H1 (cell line): Measurements from ENCODE around the gene ADD1. TPM values are rescaled to one million over a fixed set of nuclear protein-coding genes. Genes with fewer than 3 reads are reported as not detected.

Experiments
- CTCF ChIA-PET: fragments of 300-600 bp; sonication (Branson Sonifier 250); formaldehyde crosslinking; loops from one replicate; lab custom pipeline; 2021; ENCODE audit not compliant: partially characterized antibody; lab: Charles Lee
- POLR2A ChIA-PET: fragments of 300-600 bp; sonication (Branson Sonifier 250); formaldehyde crosslinking; loops from one replicate; lab custom pipeline; 2021; ENCODE audit warnings: inconsistent platforms; ENCODE audit not compliant: partially characterized antibody; lab: Charles Lee
- DNase-seq, 2 experiments: peaks; one replicate each; pipeline versions ENCODE4 v3.0.0 to v3.0.0-alpha.2; 2010 to 2022; ENCODE audit warnings: low spot score in 2 of 2, low read depth in 1 of 2, mixed read lengths in 1 of 2
- FAIRE-seq: peaks from 2 replicates; lab custom pipeline; 2011; peaks lifted over from hg19 to GRCh38; lab: Jason Lieb, UNC
- H2AFZ ChIP-seq: 2 replicates; pipeline ENCODE4 v1.8.1; 2012; ENCODE audit warnings: low read length, inconsistent platforms
- H2AK5ac ChIP-seq: 2 replicates; pipeline ENCODE4 v1.6.1; 2013; ENCODE audit warnings: low read depth, low read length
- H2BK120ac ChIP-seq: replicated peaks from 2 replicates; pipeline ENCODE3; 2013; ENCODE audit warnings: low read depth, low read length, inconsistent platforms
- H2BK12ac ChIP-seq: 2 replicates; pipeline ENCODE4 v1.6.1; 2013; ENCODE audit warnings: low read depth, low read length
- H2BK15ac ChIP-seq: 2 replicates; pipeline ENCODE4 v1.6.1; 2013; ENCODE audit warnings: low read length
- H2BK20ac ChIP-seq: 2 replicates; pipeline ENCODE4 v1.6.1; 2013; ENCODE audit warnings: low read length
- H2BK5ac ChIP-seq: 2 replicates; pipeline ENCODE4 v1.6.1; 2013; ENCODE audit warnings: low read depth, low read length
- H3K14ac ChIP-seq: 2 replicates; pipeline ENCODE4 v1.6.1; 2013; ENCODE audit warnings: inconsistent platforms; ENCODE audit not compliant: insufficient read length
- H3K18ac ChIP-seq: 2 replicates; pipeline ENCODE4 v1.6.1; 2013; ENCODE audit warnings: low read length; ENCODE audit errors: extremely low read depth
- H3K23ac ChIP-seq: 2 replicates; pipeline ENCODE4 v1.6.1; 2013; ENCODE audit warnings: inconsistent platforms; ENCODE audit not compliant: insufficient read length
- H3K23me2 ChIP-seq: 2 replicates; pipeline ENCODE4 v1.6.1; 2013; ENCODE audit warnings: low read depth, low read length
- H3K27ac ChIP-seq: 2 replicates; pipeline ENCODE4 v1.6.1; 2011; ENCODE audit warnings: low read depth, low read length, inconsistent platforms
- H3K27me3 ChIP-seq, 4 experiments: replicated peaks in 1 of 4; 1 replicate in 1 of 4; 2 replicates in 3 of 4; pipeline versions ENCODE4 v1.6.1 to v1.8.1; 2011 to 2013; ENCODE audit warnings: low read length in 3 of 4, mild to moderate bottlenecking in 3 of 4, inconsistent platforms in 2 of 4, mixed read lengths in 2 of 4, moderate library complexity in 1 of 4; ENCODE audit not compliant: control insufficient read depth in 3 of 4, insufficient read depth in 3 of 4; ENCODE audit errors: extremely low read depth in 1 of 4
- H3K36me3 ChIP-seq, 4 experiments: 2 replicates each; pipeline versions ENCODE4 v1.6.1 to v1.8.1; 2011 to 2013; ENCODE audit warnings: mild to moderate bottlenecking in 4 of 4, low read length in 3 of 4, moderate library complexity in 2 of 4, control low read depth in 1 of 4, inconsistent platforms in 1 of 4; ENCODE audit not compliant: insufficient read depth in 4 of 4, control insufficient read depth in 2 of 4
- H3K4ac ChIP-seq: replicated peaks from 2 replicates; pipeline ENCODE3; 2013; ENCODE audit warnings: low read length, low read depth, mixed read lengths, inconsistent platforms; ENCODE audit not compliant: insufficient read length
- H3K4me1 ChIP-seq, 4 experiments: replicated peaks in 1 of 4; 1 replicate in 1 of 4; 2 replicates in 3 of 4; pipeline versions ENCODE4 v1.6.1 to v1.8.1; 2011 to 2013; ENCODE audit warnings: low read length in 3 of 4, inconsistent platforms in 2 of 4, mixed read lengths in 1 of 4; ENCODE audit not compliant: insufficient read depth in 4 of 4, control insufficient read depth in 3 of 4
- H3K4me2 ChIP-seq, 2 experiments: 2 replicates each; pipeline versions ENCODE4 v1.6.1 to v1.8.1; 2011 to 2013; ENCODE audit warnings: low read depth in 2 of 2, low read length in 2 of 2, control low read depth in 1 of 2, inconsistent platforms in 1 of 2, mild to moderate bottlenecking in 1 of 2; ENCODE audit not compliant: insufficient read depth in 1 of 2
- H3K4me3 ChIP-seq, 4 experiments: fragments of 200-600, 300-600 bp in 1 of 4; sonication (generic), shearing (Covaris generic), sonication (Bioruptor Twin) in 1 of 4; 2 replicates each; pipeline versions ENCODE4 v1.5.1 to v1.8.1; 2011 to 2016; ENCODE audit warnings: low read length in 4 of 4, low read depth in 3 of 4, control low read depth in 2 of 4, inconsistent platforms in 2 of 4, mild to moderate bottlenecking in 2 of 4, mixed read lengths in 1 of 4, moderate library complexity in 1 of 4; ENCODE audit not compliant: insufficient read depth in 2 of 4; ENCODE audit errors: extremely low read depth in 1 of 4
- H3K56ac ChIP-seq: replicated peaks from 2 replicates; pipeline ENCODE3; 2013; ENCODE audit warnings: low read depth, mild to moderate bottlenecking, mixed read lengths, low read length, inconsistent platforms; ENCODE audit not compliant: insufficient read length
- H3K79me1 ChIP-seq: 2 replicates; pipeline ENCODE4 v1.6.1; 2013; ENCODE audit warnings: low read depth, low read length, control low read depth
- H3K79me2 ChIP-seq, 2 experiments: 2 replicates each; pipeline versions ENCODE4 v1.6.1 to v1.8.1; 2012 to 2013; ENCODE audit warnings: low read length in 2 of 2, mild to moderate bottlenecking in 2 of 2, inconsistent platforms in 1 of 2; ENCODE audit not compliant: insufficient read depth in 2 of 2, control insufficient read depth in 1 of 2
- H3K9ac ChIP-seq, 4 experiments: replicated peaks in 1 of 4; 1 replicate in 1 of 4; 2 replicates in 3 of 4; pipeline versions ENCODE4 v1.6.1 to v1.8.1; 2011 to 2013; ENCODE audit warnings: low read depth in 3 of 4, low read length in 3 of 4, control low read depth in 2 of 4, mild to moderate bottlenecking in 2 of 4, moderate library complexity in 2 of 4, inconsistent platforms in 1 of 4; ENCODE audit errors: extremely low read depth in 1 of 4
- H3K9me3 ChIP-seq, 2 experiments: 2 replicates each; pipeline versions ENCODE4 v1.6.1 to v1.8.1; 2012 to 2013; ENCODE audit warnings: mild to moderate bottlenecking in 2 of 2, moderate library complexity in 2 of 2, control low read depth in 1 of 2, inconsistent platforms in 1 of 2, low read depth in 1 of 2, low read length in 1 of 2, mixed read lengths in 1 of 2; ENCODE audit not compliant: insufficient read depth in 2 of 2
- H4K20me1 ChIP-seq, 2 experiments: replicated peaks in 1 of 2; 2 replicates each; pipeline versions ENCODE3 to v1.8.1; 2011 to 2013; ENCODE audit warnings: inconsistent platforms in 2 of 2, low read length in 2 of 2, mild to moderate bottlenecking in 1 of 2; ENCODE audit not compliant: insufficient read depth in 2 of 2, control insufficient read depth in 1 of 2
- H4K5ac ChIP-seq: 2 replicates; pipeline ENCODE4 v1.6.1; 2013; ENCODE audit warnings: low read length, low read depth, mixed read lengths, inconsistent platforms; ENCODE audit not compliant: insufficient read length
- H4K8ac ChIP-seq: 2 replicates; pipeline ENCODE4 v1.8.0; 2013; ENCODE audit warnings: mild to moderate bottlenecking, moderate library complexity, low read length, inconsistent platforms; ENCODE audit not compliant: insufficient read depth; ENCODE audit errors: extremely low read depth
- H4K91ac ChIP-seq: replicated peaks from 2 replicates; pipeline ENCODE3; 2013; ENCODE audit warnings: low read length, mixed read lengths, inconsistent platforms; ENCODE audit not compliant: insufficient read length
- ATF2 ChIP-seq: IDR thresholded peaks from 2 replicates; pipeline ENCODE4 v1.6.1; 2012; ENCODE audit warnings: low read length, inconsistent platforms
- CHD1 ChIP-seq: IDR thresholded peaks from 2 replicates; pipeline ENCODE4 v1.6.1; 2012; ENCODE audit warnings: low read depth, low read length, improper control_type of control experiment
- FOSL1 ChIP-seq: IDR thresholded peaks from 2 replicates; pipeline ENCODE4 v1.6.1; 2011; ENCODE audit warnings: mild to moderate bottlenecking, low read depth, low read length, moderate library complexity; ENCODE audit not compliant: insufficient read depth
- RAD21 ChIP-seq, 2 experiments: IDR thresholded peaks in 1 of 2; conservative IDR thresholded peaks in 1 of 2; 2 replicates each; pipeline ENCODE4 v1.6.1; 2011; ENCODE audit warnings: low read depth in 2 of 2, low read length in 2 of 2, improper control_type of control experiment in 1 of 2, inconsistent platforms in 1 of 2, mild to moderate bottlenecking in 1 of 2, moderate library complexity in 1 of 2
- SIRT6 ChIP-seq: IDR thresholded peaks from one replicate; pipeline ENCODE4 v1.7.1; 2012; ENCODE audit warnings: low read length, inconsistent platforms
- TBP ChIP-seq: IDR thresholded peaks from 2 replicates; pipeline ENCODE4 v1.6.1; 2011; ENCODE audit warnings: low read depth, low read length, improper control_type of control experiment
- TEAD4 ChIP-seq: IDR thresholded peaks from 2 replicates; pipeline ENCODE4 v1.6.1; 2012; ENCODE audit warnings: low read depth, low read length, inconsistent platforms, mixed read lengths
- YY1 ChIP-seq: IDR thresholded peaks from 2 replicates; pipeline ENCODE4 v1.6.1; 2011; ENCODE audit warnings: low read depth, mild to moderate bottlenecking, low read length
- ZNF274 ChIP-seq: IDR thresholded peaks from 2 replicates; pipeline ENCODE4 v1.7.0; 2012; ENCODE audit warnings: low read length, borderline replicate concordance; ENCODE audit errors: extremely low read depth
- WGBS, 2 experiments: shearing (Covaris generic) in 1 of 2; methylation state at CpG; one replicate each; pipeline versions ENCODE4 v1.1.6 to v1.1.7; 2013 to 2015; ENCODE audit warnings: low lambda C conversion rate in 2 of 2, mixed read lengths in 2 of 2, inconsistent platforms in 1 of 2, low coverage in 1 of 2, missing lambda C conversion rate in 1 of 2; ENCODE audit not compliant: insufficient replicate concordance in 2 of 2, insufficient coverage in 1 of 2, insufficient read length in 1 of 2; ENCODE audit errors: extremely low coverage in 1 of 2, missing lambda C conversion rate in 1 of 2; 5-methylcytosine and 5-hydroxymethylcytosine counted together
- polyA plus RNA-seq, 7 experiments: library from polyadenylated mRNA; depleted of rRNA in 3 of 7; stranded (reverse) in 5 of 7; unstranded in 2 of 7; fragments of >200 nt in 5 of 7; fragments of 200-250 nt in 2 of 7; gene quantifications; 1 replicate in 5 of 7; 2 replicates in 1 of 7; 4 replicates in 1 of 7; pipeline versions ENCODE4 v1.2.1 to v1.2.3, GENCODE V29; 2011 to 2013; ENCODE audit warnings: missing spikeins in 2 of 7, mixed read lengths in 2 of 7
- total RNA-seq: library from RNA; stranded (reverse); fragmentation: NEBNext Ultra II Directional; extraction: Animal tissue kit (Norgen Biotek cat#: 25700); gene quantifications from 2 replicates; pipeline ENCODE4 v1.2.1, GENCODE V29; 2021

The ADD1 gene
- total and polyA plus RNA-seq, 2 of the 8 experiments (the other 6 are each of a cell fraction or from before 2014, with no cell fraction given): 113 to 143 TPM

- H3K4me2 ChIP-seq: no peak overlapping the region
- peaks cover 15 to 30% of the 10 kb centered on the region in 2 experiments for H4K20me1 ChIP-seq
These were observed 94.3 kb downstream of the ADD1 start for GRCh38 chr4:2937986-2938385.

More at GRCh38 chr4:2937986-2938385, 94.3 kb downstream of the ADD1 start:
- peaks cover 10% of the 10 kb centered on the region for H3K79me1 ChIP-seq
- no peak overlapping the region for H2AK5ac ChIP-seq
- no peak overlapping the region for H4K5ac ChIP-seq
- FAIRE-seq (no peak), DNase-seq (no peak)
- H2BK120ac ChIP-seq: no peak overlapping the region
- ChIA-PET POLR2A (interaction anchor here (0.8 to 6.0 kb wide), 5 partner anchors 9 to 120 kb away, joined by 3 to 45 read pairs (median 9); no protein-coding TSS in a partner anchor), CTCF (interaction anchor here (1.6 to 1.7 kb wide), 3 partner anchors 11 to 27 kb away, joined by 4 to 9 read pairs (median 4); no protein-coding TSS in a partner anchor)
- H3K79me2 ChIP-seq: peaks cover 0 to 19% of the 10 kb centered on the region in 2 experiments; a peak in 2 of 4 replicates
- no peak overlapping the region for H2BK15ac ChIP-seq
- H2BK12ac ChIP-seq: no peak overlapping the region
- no peak overlapping the region for H3K56ac ChIP-seq
- H2BK20ac ChIP-seq: no peak overlapping the region
- no peaks in the 10 kb centered on the region; a peak in 1 of 4 replicates for H3K9me3 ChIP-seq
- no peak overlapping the region for H3K4ac ChIP-seq
- no peak overlapping the region for H3K4me3 ChIP-seq
- peaks cover 32 to 51% (median 44%) of the 10 kb centered on the region in 4 experiments for H3K36me3 ChIP-seq
- no peak overlapping the region for H4K91ac ChIP-seq
- no peak overlapping the region for H3K23ac ChIP-seq
- no peak overlapping the region for H2AFZ ChIP-seq
- no peak overlapping the region for H3K9ac ChIP-seq
- peaks cover 15% of the 10 kb centered on the region for H3K23me2 ChIP-seq
- H3K14ac ChIP-seq: no peak overlapping the region
- H3K27me3 ChIP-seq: no peaks in the 10 kb centered on the region
- H3K4me1 ChIP-seq: peaks cover 0 to 14% (median 6%) of the 10 kb centered on the region in 4 experiments; a peak in 6 of 7 replicates
- H3K18ac ChIP-seq: no peak overlapping the region
- 96% methylated on average over 12 of the region's 12 CpGs; no CpG with 5 or more reads in 1 of the 2 experiments for WGBS, 2 experiments
- no peak overlapping the region for H4K8ac ChIP-seq
- H3K27ac ChIP-seq: no peak overlapping the region
- no peak for TF ChIP-seq ZNF274
- no peak for TF ChIP-seq YY1
- TF ChIP-seq TBP: no peak
- TF ChIP-seq CHD1: no peak
- no peak for TF ChIP-seq FOSL1
- no peak for TF ChIP-seq ATF2
- no peak for TF ChIP-seq TEAD4
- TF ChIP-seq RAD21 (IDR thresholded peaks at IDR 0.05 in 1 of 2, conservative IDR thresholded peaks at IDR 0.05 in 1 of 2; ENCODE audit: low read depth in 2 of 2, low read length in 2 of 2): no peak
- no peak for TF ChIP-seq SIRT6
- H2BK5ac ChIP-seq: no peak overlapping the region
